ENCODE data around the gene ENTPD1. TPM values are rescaled to one million over a fixed set of nuclear protein-coding genes. Genes with fewer than 3 reads are reported as not detected.

Gene ENTPD1
- total and polyA plus RNA-seq, 10 of the 15 experiments (the other 5 are each of a cell fraction or from before 2014, with no cell fraction given), result 110 to 413 (median 161) TPM

- no peak overlapping the region for H3K4me2 ChIP-seq (ENCODE audit: control insufficient read depth, insufficient read depth)
- 62% methylated on average over 7 of the region's 7 CpGs for WGBS (ENCODE audit: insufficient coverage, insufficient replicate concordance, low lambda C conversion rate, missing lambda C conversion rate)
- H3K4me1 ChIP-seq (ENCODE audit: control insufficient read depth, insufficient read depth, low read length), result peaks cover 44% of the 10 kb centered on the region
- BruUV-seq (replicated peaks), result TSS peak; percentile 7
- SMC1A ChIA-PET (ENCODE audit: uncharacterized antibody, unreplicated experiment), result interaction anchor here (1.7 to 13.6 kb wide), 5 partner anchors 17 to 120 kb away, joined by 6 to 359 read pairs (median 119); partner anchors contain the start of genes ENTPD1 and TCTN3
- H3K36me3 ChIP-seq (ENCODE audit: control insufficient read depth in 2 of 2, insufficient read depth in 2 of 2, low read length in 1 of 2), result peaks cover 23 to 28% of the 10 kb centered on the region in 2 experiments; a peak in 3 of 4 replicates
- H3K4me3 ChIP-seq, result no peak overlapping the region
- intact Hi-C loops (cut with micrococcal nuclease; ENCODE audit: unreplicated experiment) (no loop called here), in situ Hi-C loops (cut with MboI) (no loop called here)
- H3K9me3 ChIP-seq (replicated peaks; ENCODE audit: control insufficient read depth, insufficient read depth, low read length), result peaks cover 8% of the 10 kb centered on the region; the same call in 2 of the 3 replicates
- no peak overlapping the region for H2AFZ ChIP-seq (ENCODE audit: control insufficient read depth, low read depth, low read length)
- RAD21 ChIA-PET (ENCODE audit: unreplicated experiment), result interaction anchor here (1.1 to 11.3 kb wide), 3 partner anchors 21 to 32 kb away, joined by 3 to 260 read pairs (median 108); no protein-coding TSS in a partner anchor
- no peaks in the 10 kb centered on the region for H3K27me3 ChIP-seq (replicated peaks in 1 of 2; ENCODE audit: control insufficient read depth in 2 of 2, insufficient read depth in 2 of 2, low read length in 1 of 2)
- H3K9ac ChIP-seq (ENCODE audit: control insufficient read depth, insufficient read depth, low read length), result no peak overlapping the region
- ATAC-seq, result peak; percentile 6; the same call in 1 of the 3 replicates
- peaks cover 86% of the 10 kb centered on the region for H3K79me2 ChIP-seq (ENCODE audit: control insufficient read depth, insufficient read depth, low read length)
- CTCF ChIA-PET, result interaction anchor here (1.2 to 3.1 kb wide), 2 partner anchors 23 to 120 kb away, joined by 3 to 11 read pairs; partner anchors contain the start of gene TCTN3
- no peaks in the 10 kb centered on the region for H4K20me1 ChIP-seq (ENCODE audit: control insufficient read depth, insufficient read depth)
- DNase-seq (ENCODE audit: low read depth, low spot score), result no peak
- POLR2A ChIA-PET, result interaction anchor here (0.8 to 11.1 kb wide), 5 partner anchors 15 to 78 kb away, joined by 4 to 105 read pairs (median 4); partner anchors contain the start of gene ENTPD1
- H3K27ac ChIP-seq (ENCODE audit: control insufficient read depth, insufficient read depth), result peak overlapping the region; percentile 26; the same call in 1 of the 2 replicates
- FAIRE-seq, result no peak
- TF ChIP-seq MAX (IDR thresholded peaks at IDR 0.05; ENCODE audit: low read depth, low read length) (no peak), IKZF2 (IDR thresholded peaks at IDR 0.05) (peak in 1 of 2 experiments; percentile 25; a peak in 1 of 4 replicates), PAX8 (IDR thresholded peaks at IDR 0.05) (no peak), ZBTB33 (IDR thresholded peaks at IDR 0.05) (no peak), GATAD2B (conservative IDR thresholded peaks at IDR 0.05; ENCODE audit: low read depth) (no peak), STAT3 (IDR thresholded peaks at IDR 0.05; ENCODE audit: low read depth, low read length) (no peak), SIN3A (IDR thresholded peaks at IDR 0.05; ENCODE audit: low read depth, low read length) (no peak), RUNX3 (IDR thresholded peaks at IDR 0.05; ENCODE audit: low read length) (no peak), POLR2AphosphoS2 (IDR thresholded peaks at IDR 0.05; ENCODE audit: low read depth, low read length) (no peak), RAD51 (IDR thresholded peaks at IDR 0.05) (no peak), MEF2B (IDR thresholded peaks at IDR 0.05; ENCODE audit: partially characterized antibody, poor library complexity, severe bottlenecking) (no peak), BACH1 (IDR thresholded peaks at IDR 0.05; ENCODE audit: borderline replicate concordance) (no peak), SIX5 (IDR thresholded peaks at IDR 0.05; ENCODE audit: low read depth, low read length, severe bottlenecking) (no peak), MEF2A (IDR thresholded peaks at IDR 0.05; ENCODE audit: insufficient read depth, low read depth, low read length) (no peak), POLR2A (IDR thresholded peaks at IDR 0.05; ENCODE audit: low read depth, low read length) (peak; percentile 30; the same call in 1 of the 2 replicates), CBFB (IDR thresholded peaks at IDR 0.05; ENCODE audit: low read depth) (no peak), BCL3 (IDR thresholded peaks at IDR 0.05; ENCODE audit: borderline replicate concordance, insufficient read depth, low read depth, low read length, poor library complexity, severe bottlenecking) (no peak), BRCA1 (IDR thresholded peaks at IDR 0.05; ENCODE audit: low read depth, low read length) (no peak), BHLHE40 (IDR thresholded peaks at IDR 0.05; ENCODE audit: borderline replicate concordance in 1 of 2, low read depth in 2 of 2, low read length in 1 of 2) (no peak), CBX5 (IDR thresholded peaks at IDR 0.05; ENCODE audit: low read depth) (no peak), IKZF1 (conservative IDR thresholded peaks at IDR 0.05) (peak; percentile 27), SPI1 (IDR thresholded peaks at IDR 0.05; ENCODE audit: borderline replicate concordance, insufficient read depth, low read depth, low read length) (peak; percentile 39)
Observed at GRCh38 chr10:95814011-95814727, 58.2 kb downstream of the ENTPD1 start.
